Measurements from ENCODE around the gene FANCE. TPM values are rescaled to one million over a fixed set of nuclear protein-coding genes. Genes with fewer than 3 reads are reported as not detected.

The FANCE gene
- total RNA-seq, 1 experiment from 2014 or later: 12.9 TPM

Other genes with a start within 250 kb of the FANCE start
- 0.12 TPM in 1 of 2 replicates, not detected in the other for gene SCUBE3, start 238.4 kb upstream of the FANCE start, total RNA-seq (2014; rRNA removed; shearing (Covaris generic))
- 12.5 and 20.8 TPM in 2 replicates for gene ZNF76, start 192.6 kb upstream of the FANCE start, total RNA-seq (2014; rRNA removed; shearing (Covaris generic))
- 0.44 and 0.57 TPM in 2 replicates for gene DEF6, start 154.5 kb upstream of the FANCE start, total RNA-seq (2014; rRNA removed; shearing (Covaris generic))
- 12.5 and 22.7 TPM in 2 replicates for gene PPARD, start 109.8 kb upstream of the FANCE start, total RNA-seq (2014; rRNA removed; shearing (Covaris generic))
- 778 and 785 TPM in 2 replicates for gene RPL10A, start 16.1 kb downstream of the FANCE start, total RNA-seq (2014; rRNA removed; shearing (Covaris generic))
- gene TEAD3, start 44.7 kb downstream of the FANCE start, total RNA-seq (2014; rRNA removed; shearing (Covaris generic)): 14.9 and 19.1 TPM in 2 replicates
- not detected in 2 replicates for gene TULP1, start 60.6 kb downstream of the FANCE start, total RNA-seq (2014; rRNA removed; shearing (Covaris generic))
- 10.7 and 14.9 TPM in 2 replicates for gene FKBP5, start 236.6 kb downstream of the FANCE start, total RNA-seq (2014; rRNA removed; shearing (Covaris generic))

Measured in M059J (cell line).